ENCODE data around the gene NSRP1.

Gene NSRP1

GRCh38 chr17:30203471-30203981, 86.9 kb downstream of the NSRP1 start:
- DNase-seq (ENCODE audit: low read depth), result no peak
- no peak for TF ChIP-seq CTCF (conservative IDR thresholded peaks at IDR 0.05; ENCODE audit: control insufficient read depth, insufficient read depth, low read depth, low read length)
- no peak overlapping the region for H3K4me3 ChIP-seq (ENCODE audit: control insufficient read depth, low read depth, low read length)

GRCh38 chr17:30207655-30208054, 91.0 kb downstream of the NSRP1 start:
- TF ChIP-seq CTCF (conservative IDR thresholded peaks at IDR 0.05; ENCODE audit: control insufficient read depth, insufficient read depth, low read depth, low read length), result no peak
- DNase-seq (ENCODE audit: low read depth), result no peak
- H3K4me3 ChIP-seq (ENCODE audit: control insufficient read depth, low read depth, low read length), result no peak overlapping the region

GRCh38 chr17:30208214-30208613, 91.6 kb downstream of the NSRP1 start:
- no peak for TF ChIP-seq CTCF (conservative IDR thresholded peaks at IDR 0.05; ENCODE audit: control insufficient read depth, insufficient read depth, low read depth, low read length)
- DNase-seq (ENCODE audit: low read depth), result no peak
- H3K4me3 ChIP-seq (ENCODE audit: control insufficient read depth, low read depth, low read length), result no peak overlapping the region

- no peak for DNase-seq (ENCODE audit: low read depth)
- no peak overlapping the region for H3K4me3 ChIP-seq (ENCODE audit: control insufficient read depth, low read depth, low read length)
- TF ChIP-seq CTCF (conservative IDR thresholded peaks at IDR 0.05; ENCODE audit: control insufficient read depth, insufficient read depth, low read depth, low read length), result no peak
Observed at GRCh38 chr17:30209930-30210329, 93.3 kb downstream of the NSRP1 start.

GRCh38 chr17:30210366-30210765, 93.8 kb downstream of the NSRP1 start:
- H3K4me3 ChIP-seq (ENCODE audit: control insufficient read depth, low read depth, low read length), result no peak overlapping the region
- DNase-seq (ENCODE audit: low read depth), result no peak
- no peak for TF ChIP-seq CTCF (conservative IDR thresholded peaks at IDR 0.05; ENCODE audit: control insufficient read depth, insufficient read depth, low read depth, low read length)

- TF ChIP-seq CTCF (conservative IDR thresholded peaks at IDR 0.05; ENCODE audit: control insufficient read depth, insufficient read depth, low read depth, low read length), result no peak
- no peak for DNase-seq (ENCODE audit: low read depth)
- no peak overlapping the region for H3K4me3 ChIP-seq (ENCODE audit: control insufficient read depth, low read depth, low read length)
Observed at GRCh38 chr17:30210901-30211300, 94.3 kb downstream of the NSRP1 start.

- DNase-seq (ENCODE audit: low read depth), result no peak
- TF ChIP-seq CTCF (conservative IDR thresholded peaks at IDR 0.05; ENCODE audit: control insufficient read depth, insufficient read depth, low read depth, low read length), result no peak
- H3K4me3 ChIP-seq (ENCODE audit: control insufficient read depth, low read depth, low read length), result no peak overlapping the region
Observed at GRCh38 chr17:30211371-30211770, 94.8 kb downstream of the NSRP1 start.

Measured in fibroblast of mammary gland (primary cell).